ENCODE data around the gene BEST2.

The BEST2 gene

GRCh38 chr19:12802267-12803106 lies 50.9 kb downstream of the BEST2 start:
- peak overlapping the region; percentile 70 for H3K4me3 ChIP-seq (ENCODE audit: low read depth, low read length)
- H3K27ac ChIP-seq (ENCODE audit: low read depth, low read length) = no peak overlapping the region
- no peak overlapping the region for H3K9ac ChIP-seq (ENCODE audit: low read depth, low read length)
- H3K9me3 ChIP-seq (ENCODE audit: control insufficient read depth, insufficient read depth, low read length) = no peaks in the 10 kb centered on the region
- H3K36me3 ChIP-seq (ENCODE audit: control insufficient read depth, insufficient read depth, low read length) = peaks cover 19% of the 10 kb centered on the region
- peaks cover 11% of the 10 kb centered on the region for H3K4me1 ChIP-seq (ENCODE audit: control insufficient read depth, insufficient read depth, low read length)
- no peaks in the 10 kb centered on the region for H3K27me3 ChIP-seq (ENCODE audit: control insufficient read depth, insufficient read depth, low read length)

GRCh38 chr19:12804051-12804450 lies 52.5 kb downstream of the BEST2 start:
- Histone ChIP-seq H3K36me3 (ENCODE audit: control insufficient read depth, insufficient read depth, low read length) (peaks cover 24% of the 10 kb centered on the region), H3K27me3 (ENCODE audit: control insufficient read depth, insufficient read depth, low read length) (no peaks in the 10 kb centered on the region), H3K9me3 (ENCODE audit: control insufficient read depth, insufficient read depth, low read length) (no peaks in the 10 kb centered on the region), H3K4me1 (ENCODE audit: control insufficient read depth, insufficient read depth, low read length) (peaks cover 11% of the 10 kb centered on the region), H3K9ac (ENCODE audit: low read depth, low read length) (no peak overlapping the region), H3K27ac (ENCODE audit: low read depth, low read length) (no peak overlapping the region), H3K4me3 (ENCODE audit: low read depth, low read length) (no peak overlapping the region)

- Histone ChIP-seq H3K4me1 (ENCODE audit: control insufficient read depth, insufficient read depth, low read length) (peaks cover 4% of the 10 kb centered on the region), H3K4me3 (ENCODE audit: low read depth, low read length) (peak within 1 kb of the TSS; percentile 79), H3K27ac (ENCODE audit: low read depth, low read length) (peak within 1 kb of the TSS; percentile 77), H3K9me3 (ENCODE audit: control insufficient read depth, insufficient read depth, low read length) (no peaks in the 10 kb centered on the region), H3K36me3 (ENCODE audit: control insufficient read depth, insufficient read depth, low read length) (peaks cover 32% of the 10 kb centered on the region), H3K9ac (ENCODE audit: low read depth, low read length) (peak within 1 kb of the TSS; percentile 55; the same call in 1 of the 2 replicates), H3K27me3 (ENCODE audit: control insufficient read depth, insufficient read depth, low read length) (no peaks in the 10 kb centered on the region)
Measured at GRCh38 chr19:12806242-12807081, 54.9 kb downstream of the BEST2 start, which contains the start of gene RNASEH2A. TSS of gene RNASEH2A (plus strand) at chr19:12806584. CDS start at chr19:12806674, 90 bp downstream.

All from HUES48 (cell line).